GM23248 (cell line): ENCODE data around the gene GSG1L.

Source experiments
- EZH2 ChIP-seq: fragments of 200-600 bp; sonication (generic); IDR thresholded peaks from 2 replicates; pipeline ENCODE4 v1.6.1; 2018; ENCODE audit warnings: antibody characterized with exemption, mild to moderate bottlenecking; ENCODE audit not compliant: insufficient read depth, poor library complexity, severe bottlenecking
- EZH2phosphoT487 ChIP-seq: fragments of 200-600 bp; sonication (generic); IDR thresholded peaks from 2 replicates; pipeline ENCODE4 v1.6.1; 2018; ENCODE audit warnings: antibody characterized with exemption, moderate library complexity, mild to moderate bottlenecking, low read depth; ENCODE audit not compliant: insufficient read depth

DNA sequence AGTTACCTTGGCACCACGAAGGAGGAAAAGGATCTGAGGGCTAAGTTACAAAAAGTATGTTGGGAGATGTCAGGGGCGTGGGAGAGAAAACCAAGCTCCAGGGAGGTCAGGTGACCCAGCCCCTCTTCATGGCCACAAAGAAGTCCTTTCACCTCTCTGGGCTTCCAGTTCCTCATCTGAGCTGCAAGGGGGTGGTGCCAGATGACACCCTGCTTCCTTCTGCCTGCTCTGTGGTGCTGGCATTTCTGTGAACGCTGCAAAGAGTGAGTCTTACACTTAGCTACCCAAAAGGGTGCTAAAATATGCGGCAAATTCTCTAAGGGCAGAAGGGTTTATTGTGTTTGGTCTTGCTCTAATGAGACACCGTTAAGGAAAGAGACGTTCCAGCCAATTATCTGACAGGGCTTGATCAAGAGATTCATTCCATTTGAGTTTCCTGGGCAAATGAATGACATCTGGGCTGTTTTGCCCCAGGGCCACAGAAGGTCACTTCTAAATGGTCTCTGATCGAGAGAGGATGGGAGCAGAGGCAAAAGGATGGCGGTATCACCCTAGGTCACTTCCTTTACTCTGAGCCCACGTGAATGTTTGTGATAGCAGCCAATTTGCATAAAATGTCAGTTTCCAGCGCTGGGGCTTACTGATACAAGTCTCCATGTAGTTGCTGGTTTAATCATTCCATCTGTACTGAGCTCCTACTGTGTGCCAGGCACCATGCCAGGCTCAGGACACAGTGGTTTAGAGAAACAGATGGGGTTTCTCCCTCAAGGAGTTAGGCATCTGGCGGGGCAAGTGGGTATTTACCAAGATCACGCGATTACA is 303.3 kb downstream of the GSG1L start:
- TF ChIP-seq EZH2 (no peak), EZH2phosphoT487 (no peak)
